Nephron (organoid): ENCODE measurements around the gene ITGA11.
A peak's percentile ranks its signal among the peaks of the same experiment; 100 is the strongest.

Source experiments
- H3K27ac Mint-ChIP-seq, 3 experiments: 2 replicates each; pipeline ENCODE4 v1.8.0; 2020; ENCODE audit warnings: mixed read lengths in 3 of 3, mild to moderate bottlenecking in 2 of 3, moderate library complexity in 1 of 3
- H3K27me3 Mint-ChIP-seq: 2 replicates; pipeline ENCODE4 v1.8.0; 2021; ENCODE audit warnings: low read depth, mild to moderate bottlenecking, moderate library complexity, mixed read lengths
- H3K36me3 Mint-ChIP-seq: 2 replicates; pipeline ENCODE4 v1.8.0; 2020; ENCODE audit warnings: low read depth, mixed read lengths
- H3K4me1 Mint-ChIP-seq: 2 replicates; pipeline ENCODE4 v1.8.0; 2020; ENCODE audit warnings: mixed read lengths
- H3K4me3 Mint-ChIP-seq, 3 experiments: 2 replicates each; pipeline ENCODE4 v1.8.0; 2020; ENCODE audit warnings: mild to moderate bottlenecking in 3 of 3, mixed read lengths in 3 of 3, moderate library complexity in 2 of 3
- H3K9me3 Mint-ChIP-seq: 2 replicates; pipeline ENCODE4 v1.8.0; 2020; ENCODE audit warnings: mixed read lengths
- CTCF ChIP-seq, 3 experiments: fragments of 200-600 bp; sonication (generic); IDR thresholded peaks; one replicate each; pipeline ENCODE4 v1.5.0; 2021; ENCODE audit warnings: antibody characterized with exemption in 3 of 3; ENCODE audit not compliant: unreplicated experiment in 3 of 3

ITGA11 gene

GRCh38 chr15:68478853-68479252 is 46.9 kb upstream of the ITGA11 start:
- peaks cover 14% of the 10 kb centered on the region for H3K4me1 Mint-ChIP-seq
- no peak overlapping the region for H3K4me3 Mint-ChIP-seq
- H3K36me3 Mint-ChIP-seq = no peaks in the 10 kb centered on the region
- peaks cover 24% of the 10 kb centered on the region for H3K27me3 Mint-ChIP-seq
- TF ChIP-seq CTCF (IDR thresholded peaks at IDR 0.05; ENCODE audit: unreplicated experiment in 3 of 3) = no peak
- peak overlapping the region in 2 of 3 experiments; percentile 58 to 66 for H3K27ac Mint-ChIP-seq
- H3K9me3 Mint-ChIP-seq = no peaks in the 10 kb centered on the region

- Mint-ChIP-seq H3K4me1 (peaks cover 14% of the 10 kb centered on the region), H3K27me3 (peaks cover 20% of the 10 kb centered on the region)
- no peak for TF ChIP-seq CTCF (IDR thresholded peaks at IDR 0.05; ENCODE audit: unreplicated experiment in 3 of 3)
These were observed 43.5 kb upstream of the ITGA11 start for GRCh38 chr15:68475449-68475848.

GRCh38 chr15:68471541-68471940 is 39.6 kb upstream of the ITGA11 start:
- Mint-ChIP-seq H3K27ac (no peak overlapping the region), H3K4me3 (no peak overlapping the region), H3K36me3 (no peaks in the 10 kb centered on the region), H3K4me1 (no peaks in the 10 kb centered on the region), H3K27me3 (peaks cover 4% of the 10 kb centered on the region), H3K9me3 (no peaks in the 10 kb centered on the region)
- TF ChIP-seq CTCF (IDR thresholded peaks at IDR 0.05; ENCODE audit: unreplicated experiment in 3 of 3) = no peak

More at GRCh38 chr15:68475449-68475848, 43.5 kb upstream of the ITGA11 start:
- H3K9me3 Mint-ChIP-seq = no peaks in the 10 kb centered on the region
- no peak overlapping the region for H3K27ac Mint-ChIP-seq
- no peak overlapping the region for H3K4me3 Mint-ChIP-seq
- H3K36me3 Mint-ChIP-seq = no peaks in the 10 kb centered on the region

GRCh38 chr15:68470976-68471375 is 39.0 kb upstream of the ITGA11 start:
- no peaks in the 10 kb centered on the region for H3K9me3 Mint-ChIP-seq
- H3K36me3 Mint-ChIP-seq = no peaks in the 10 kb centered on the region
- peaks cover 4% of the 10 kb centered on the region for H3K27me3 Mint-ChIP-seq
- no peak for TF ChIP-seq CTCF (IDR thresholded peaks at IDR 0.05; ENCODE audit: unreplicated experiment in 3 of 3)
- H3K27ac Mint-ChIP-seq = no peak overlapping the region
- H3K4me3 Mint-ChIP-seq = no peak overlapping the region
- peaks cover under 1% of the 10 kb centered on the region for H3K4me1 Mint-ChIP-seq

- Mint-ChIP-seq H3K4me1 (peaks cover 6% of the 10 kb centered on the region), H3K36me3 (no peaks in the 10 kb centered on the region), H3K4me3 (no peak overlapping the region), H3K27ac (no peak overlapping the region), H3K27me3 (peaks cover 5% of the 10 kb centered on the region), H3K9me3 (no peaks in the 10 kb centered on the region)
- no peak for TF ChIP-seq CTCF (IDR thresholded peaks at IDR 0.05; ENCODE audit: unreplicated experiment in 3 of 3)
These were observed 38.2 kb upstream of the ITGA11 start for GRCh38 chr15:68470049-68470742.
